IPS-18c (cell line): Measurements from ENCODE around the gene C6orf132.
A peak's percentile ranks its signal among the peaks of the same experiment; 100 is the strongest.
"Not testable (repeated sequence)": the region's sequence is repeated elsewhere in the genome, so short reads cannot be mapped to it uniquely, and the experiment has no call there.

Experiments used
- H3K4me3 ChIP-seq: 2 replicates; pipeline ENCODE4 v1.7.0; 2013; ENCODE audit warnings: low read depth, mild to moderate bottlenecking, low read length, moderate library complexity; ENCODE audit not compliant: insufficient read depth
- H3K9me3 ChIP-seq: one replicate; pipeline ENCODE4 v1.6.1; 2013; ENCODE audit warnings: mild to moderate bottlenecking, low read length, moderate library complexity; ENCODE audit not compliant: control insufficient read depth, insufficient read depth

The C6orf132 gene

GRCh38 chr6:42142118-42142835, at the start of gene C6orf132:
C6orf132 (minus strand) TSS chr6:42142620; CDS start chr6:42142444, 176 bp downstream.
- H3K4me3 ChIP-seq: peak within 1 kb of the TSS; percentile 91
- H3K9me3 ChIP-seq: no peaks in the 10 kb centered on the region

GRCh38 chr6:42190554-42191183, 48.2 kb upstream of the C6orf132 start:
- H3K4me3 ChIP-seq: no peak overlapping the region

GRCh38 chr6:42188406-42188805, 46.0 kb upstream of the C6orf132 start:
- Histone ChIP-seq H3K4me3 (no peak overlapping the region), H3K9me3 (no peaks in the 10 kb centered on the region)

More at GRCh38 chr6:42190554-42191183, 48.2 kb upstream of the C6orf132 start:
- H3K9me3 ChIP-seq: no peaks in the 10 kb centered on the region

- no peak overlapping the region for H3K4me3 ChIP-seq
- no peaks in the 10 kb centered on the region for H3K9me3 ChIP-seq
Measured at GRCh38 chr6:42185597-42185996, 43.2 kb upstream of the C6orf132 start.

GRCh38 chr6:42184475-42184874, 42.1 kb upstream of the C6orf132 start:
- Histone ChIP-seq H3K4me3 (no peak overlapping the region), H3K9me3 (no peaks in the 10 kb centered on the region)

GRCh38 chr6:42182101-42182500, 39.7 kb upstream of the C6orf132 start:
- H3K4me3 ChIP-seq: no peak overlapping the region
- H3K9me3 ChIP-seq: no peaks in the 10 kb centered on the region

GRCh38 chr6:42179945-42180313, 37.5 kb upstream of the C6orf132 start:
- Histone ChIP-seq H3K9me3 (no peaks in the 10 kb centered on the region), H3K4me3 (no peak overlapping the region)

GRCh38 chr6:42179261-42179944, 37.0 kb upstream of the C6orf132 start:
- Histone ChIP-seq H3K9me3 (no peaks in the 10 kb centered on the region), H3K4me3 (0 out of 2 replicates have a peak overlapping the region, but pooled peaks have one; percentile 73)

GRCh38 chr6:42177514-42178364, 35.3 kb upstream of the C6orf132 start:
- Histone ChIP-seq H3K4me3 (peak overlapping the region; percentile 73), H3K9me3 (no peaks in the 10 kb centered on the region)

GRCh38 chr6:42176981-42177380, 34.6 kb upstream of the C6orf132 start:
- no peaks in the 10 kb centered on the region for H3K9me3 ChIP-seq
- peak overlapping the region; percentile 73; the same call in 1 of the 2 replicates for H3K4me3 ChIP-seq

- Histone ChIP-seq H3K9me3 (no peaks in the 10 kb centered on the region), H3K4me3 (no peak overlapping the region)
Measured at GRCh38 chr6:42175860-42176259, 33.4 kb upstream of the C6orf132 start.

- Histone ChIP-seq H3K9me3 (no peaks in the 10 kb centered on the region), H3K4me3 (no peak within 1 kb of the TSS; the same call in 1 of the 2 replicates)
Measured at GRCh38 chr6:42173101-42173500, 30.7 kb upstream of the C6orf132 start, which contains the start of gene GUCA1A. GUCA1A (plus strand) TSS chr6:42173364; CDS start chr6:42173614, 250 bp downstream.

GRCh38 chr6:42171813-42172581, 29.6 kb upstream of the C6orf132 start:
- Histone ChIP-seq H3K4me3 (no peak overlapping the region; the same call in 1 of the 2 replicates), H3K9me3 (no peaks in the 10 kb centered on the region)

- not testable (repeated sequence) for H3K9me3 ChIP-seq
Measured at GRCh38 chr6:42169780-42170179, 27.4 kb upstream of the C6orf132 start.

GRCh38 chr6:42168650-42169049, 26.2 kb upstream of the C6orf132 start:
- no peak overlapping the region for H3K4me3 ChIP-seq
- no peaks in the 10 kb centered on the region for H3K9me3 ChIP-seq

More at GRCh38 chr6:42169780-42170179, 27.4 kb upstream of the C6orf132 start:
- not testable (repeated sequence) for H3K4me3 ChIP-seq

- Histone ChIP-seq H3K4me3 (no peak overlapping the region), H3K9me3 (no peaks in the 10 kb centered on the region)
Measured at GRCh38 chr6:42166444-42167141, 24.2 kb upstream of the C6orf132 start.
